Stomach (tissue), 4 donors: ENCODE data around the gene DOC2B.

Experiments
- EP300 ChIP-seq: sonication (generic); formaldehyde crosslinking; IDR thresholded peaks from one replicate; pipeline ENCODE4 v1.6.1; 2017; ENCODE audit warnings: antibody characterized with exemption
- POLR2A ChIP-seq, 4 donors: fragments of 450-650 bp; IDR thresholded peaks; one replicate each; pipeline ENCODE4 v1.6.1; 2016; ENCODE audit warnings: antibody characterized with exemption in 4 of 4, control low read depth in 2 of 4, mild to moderate bottlenecking in 1 of 4, moderate library complexity in 1 of 4
- POLR2AphosphoS5 ChIP-seq, 3 donors: sonication (generic); formaldehyde crosslinking; IDR thresholded peaks; one replicate each; pipeline ENCODE4 v1.6.1; 2016; ENCODE audit warnings: antibody characterized with exemption in 3 of 3
- TF ChIP-seq, protein P1 (sequence below), 7 experiments: fragments of 450-650 bp in 4 of 7; fragments of 200-600 bp in 3 of 7; sonication (generic) in 3 of 7; IDR thresholded peaks; one replicate each; pipeline ENCODE4 v1.5.1; 2016 to 2019; ENCODE audit warnings: antibody characterized with exemption in 7 of 7, control low read depth in 2 of 7, mild to moderate bottlenecking in 1 of 7

DNA sequence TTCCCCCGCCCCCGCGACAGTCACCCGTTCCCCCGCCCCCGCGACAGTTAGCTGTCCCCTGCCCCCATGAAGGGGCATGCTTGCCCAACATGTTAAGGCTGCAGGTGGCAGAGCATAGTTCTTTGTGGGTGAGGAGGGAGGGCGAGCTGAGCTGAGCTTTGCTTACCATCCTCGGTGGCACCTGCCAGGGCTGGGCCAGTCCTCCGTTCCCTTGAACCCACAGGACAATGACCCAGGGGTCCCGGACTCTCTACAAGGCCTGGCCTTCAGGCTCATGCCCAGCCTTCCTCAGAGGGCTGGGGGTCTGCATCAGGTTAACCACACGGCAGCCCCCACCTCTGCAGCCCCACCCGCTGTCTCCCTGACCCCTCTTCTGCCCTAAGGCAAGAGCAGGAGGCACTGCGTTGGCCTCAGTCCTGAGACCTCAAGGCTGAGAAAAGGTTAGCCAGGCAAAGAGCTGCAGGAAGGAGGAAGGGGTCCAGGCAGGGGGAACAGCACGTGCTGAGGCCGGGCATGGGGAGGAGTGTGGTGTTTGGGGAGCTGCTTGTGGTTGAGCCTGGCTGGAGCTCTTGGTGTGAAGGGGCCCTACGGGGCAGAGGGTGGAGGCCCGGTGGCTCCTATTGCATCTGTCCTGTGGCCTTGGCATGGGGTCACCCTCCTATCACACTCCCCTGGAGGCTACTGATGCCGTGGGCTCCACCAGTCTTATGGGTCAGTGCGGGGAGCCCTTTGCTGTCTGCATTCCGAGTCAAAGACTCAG is 11.4 kb upstream of the DOC2B start:
- TF ChIP-seq POLR2A (IDR thresholded peaks at IDR 0.05) (no peak), POLR2AphosphoS5 (IDR thresholded peaks at IDR 0.05) (no peak), EP300 (no peak)
- TF ChIP-seq, protein P1, sequence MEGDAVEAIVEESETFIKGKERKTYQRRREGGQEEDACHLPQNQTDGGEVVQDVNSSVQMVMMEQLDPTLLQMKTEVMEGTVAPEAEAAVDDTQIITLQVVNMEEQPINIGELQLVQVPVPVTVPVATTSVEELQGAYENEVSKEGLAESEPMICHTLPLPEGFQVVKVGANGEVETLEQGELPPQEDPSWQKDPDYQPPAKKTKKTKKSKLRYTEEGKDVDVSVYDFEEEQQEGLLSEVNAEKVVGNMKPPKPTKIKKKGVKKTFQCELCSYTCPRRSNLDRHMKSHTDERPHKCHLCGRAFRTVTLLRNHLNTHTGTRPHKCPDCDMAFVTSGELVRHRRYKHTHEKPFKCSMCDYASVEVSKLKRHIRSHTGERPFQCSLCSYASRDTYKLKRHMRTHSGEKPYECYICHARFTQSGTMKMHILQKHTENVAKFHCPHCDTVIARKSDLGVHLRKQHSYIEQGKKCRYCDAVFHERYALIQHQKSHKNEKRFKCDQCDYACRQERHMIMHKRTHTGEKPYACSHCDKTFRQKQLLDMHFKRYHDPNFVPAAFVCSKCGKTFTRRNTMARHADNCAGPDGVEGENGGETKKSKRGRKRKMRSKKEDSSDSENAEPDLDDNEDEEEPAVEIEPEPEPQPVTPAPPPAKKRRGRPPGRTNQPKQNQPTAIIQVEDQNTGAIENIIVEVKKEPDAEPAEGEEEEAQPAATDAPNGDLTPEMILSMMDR (IDR thresholded peaks at IDR 0.05) = no peak
